ENCODE measurements around the gene GRPEL1.

GRCh38 chr4:7087036-7087435 lies 19.2 kb upstream of the GRPEL1 start:
- TF ChIP-seq SUZ12 (IDR thresholded peaks at IDR 0.05; ENCODE audit: extremely low read depth, insufficient read depth, insufficient read length) (no peak), ZNF274 (IDR thresholded peaks at IDR 0.05; ENCODE audit: low read depth, low read length) (no peak), YY1 (IDR thresholded peaks at IDR 0.05; ENCODE audit: insufficient read depth, insufficient read length) (no peak)
